Left forelimb (tissue), 1 donor: ENCODE data around the gene PAM.
"Not testable (repeated sequence)": the region's sequence is repeated elsewhere in the genome, so short reads cannot be mapped to it uniquely, and the experiment has no call there.

ENCODE experiments used
- DNase-seq: peaks from one replicate; pipeline ENCODE4 v3.0.0-alpha.2; 2018; ENCODE audit warnings: low spot score

Gene PAM

GRCh38 chr5:102902647-102903046, 147.5 kb downstream of the PAM start:
- DNase-seq: no peak

DNA sequence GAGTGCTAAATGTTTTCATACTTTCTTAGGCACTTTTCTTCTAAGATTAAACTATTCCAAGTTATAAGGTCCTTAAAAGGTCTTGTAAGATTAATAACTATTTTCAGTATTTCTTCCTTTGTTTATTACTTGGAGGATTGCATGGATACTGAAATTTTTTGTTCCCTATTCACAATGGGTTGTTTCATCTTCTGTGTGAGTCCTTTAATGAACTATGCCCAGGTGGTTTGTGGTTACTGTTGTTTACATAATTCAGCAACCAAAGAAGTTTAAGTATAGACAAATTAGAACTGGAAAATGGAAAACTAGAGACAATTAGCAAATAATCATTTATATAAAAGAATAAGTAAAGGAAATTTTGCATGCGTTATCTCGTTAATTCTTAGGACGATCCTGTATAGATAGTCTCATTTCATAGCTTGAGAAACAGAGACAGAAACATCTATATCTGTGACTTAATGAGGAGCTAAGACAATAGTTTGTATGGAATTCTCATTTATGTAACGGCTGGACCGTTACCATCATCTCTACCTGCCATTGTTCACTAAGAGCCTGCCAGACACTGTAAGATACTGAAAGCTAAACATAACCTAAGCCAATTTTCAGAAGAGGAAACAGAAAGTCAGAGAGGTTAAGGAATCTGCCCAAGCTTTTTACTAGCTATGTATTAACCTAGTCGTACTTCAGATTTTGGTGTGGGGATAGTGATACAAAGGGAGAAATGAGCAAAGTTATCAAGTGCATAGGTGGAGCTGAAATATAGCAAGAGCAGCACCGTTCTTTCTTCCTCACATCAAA, 148.2 kb downstream of the PAM start:
- DNase-seq: no peak

DNA sequence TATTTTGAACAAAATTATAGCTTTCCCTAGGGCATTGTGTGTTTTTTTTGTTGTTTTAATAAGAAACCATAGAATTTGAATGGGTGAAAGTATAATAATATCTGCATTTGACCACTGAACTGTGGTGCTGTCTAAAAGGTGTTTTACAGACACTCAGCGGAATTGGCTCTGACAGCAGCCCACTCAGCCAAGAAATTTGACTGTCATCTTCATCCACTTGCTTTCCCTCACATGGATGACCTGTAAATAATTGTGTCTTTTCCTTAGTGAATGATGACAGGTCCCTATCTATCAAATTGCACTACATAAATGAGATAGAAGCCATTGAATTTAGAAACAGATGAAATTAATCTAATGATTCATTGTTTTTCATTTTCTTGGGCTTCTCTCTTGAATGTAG, 150.0 kb downstream of the PAM start:
- no peak for DNase-seq

DNA sequence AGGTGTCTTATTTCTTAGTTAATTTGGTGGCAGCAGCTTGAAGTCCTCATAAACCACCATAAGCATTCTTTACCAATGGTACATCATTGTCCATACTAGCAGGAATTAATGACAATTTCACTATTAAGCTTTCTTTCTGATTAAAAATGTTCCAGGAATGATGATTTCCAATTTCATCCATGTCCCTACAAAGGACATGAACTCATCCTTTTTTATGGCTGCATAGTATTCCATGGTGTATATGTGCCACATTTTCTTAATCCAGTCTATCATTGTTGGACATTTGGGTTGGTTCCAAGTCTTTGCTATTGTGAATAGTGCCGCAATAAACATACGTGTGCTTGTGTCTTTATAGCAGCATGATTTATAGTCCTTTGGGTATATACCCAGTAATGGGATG, 152.0 kb downstream of the PAM start:
- DNase-seq: not testable (repeated sequence)

DNA sequence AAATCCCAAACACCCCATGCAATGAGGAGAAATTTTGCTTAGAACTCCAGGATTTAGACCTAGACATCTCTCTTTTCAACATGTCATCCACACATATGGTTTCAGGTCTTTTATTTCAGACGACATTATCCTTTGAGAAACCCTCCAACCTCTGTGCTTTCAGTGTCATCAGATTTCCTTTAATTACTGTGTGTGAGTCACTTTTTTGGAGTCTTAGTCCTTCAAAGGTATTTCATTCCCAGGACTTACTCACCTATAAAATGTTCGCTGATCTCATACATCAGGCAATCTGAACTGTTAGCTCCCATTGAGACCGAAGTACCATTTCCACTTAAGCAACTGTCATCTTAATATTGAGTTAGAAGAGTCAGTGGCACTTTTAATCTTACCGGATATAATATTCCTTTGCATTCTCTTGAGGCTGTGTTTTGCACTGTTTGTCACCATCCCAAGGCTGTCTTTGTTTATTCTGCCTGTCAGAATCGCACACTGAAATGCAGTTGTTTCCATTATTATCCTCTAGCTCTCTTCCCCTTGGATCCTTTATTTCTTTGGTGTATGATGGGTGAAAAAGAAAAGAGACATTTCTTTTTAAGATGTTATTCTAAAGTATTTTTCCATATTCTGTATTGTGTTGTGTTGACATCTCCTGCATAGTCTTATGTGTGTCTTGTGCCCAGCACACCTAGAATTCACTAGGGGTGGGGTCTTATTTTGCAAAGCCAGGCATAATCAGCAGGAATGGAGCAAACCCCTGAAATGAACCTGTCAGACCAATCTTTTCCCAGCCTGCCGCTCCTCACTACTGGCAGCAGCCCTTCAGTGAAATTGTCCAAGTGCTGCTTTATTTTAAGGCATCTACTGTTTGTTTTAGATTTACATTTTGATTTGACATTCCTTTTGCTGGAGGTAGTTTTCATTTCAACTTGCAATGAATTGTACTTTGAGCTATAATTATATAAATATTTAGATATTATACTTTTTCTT, 155.4 kb downstream of the PAM start:
- DNase-seq: no peak

GRCh38 chr5:102911973-102912372, 156.9 kb downstream of the PAM start:
- DNase-seq: no peak

DNA sequence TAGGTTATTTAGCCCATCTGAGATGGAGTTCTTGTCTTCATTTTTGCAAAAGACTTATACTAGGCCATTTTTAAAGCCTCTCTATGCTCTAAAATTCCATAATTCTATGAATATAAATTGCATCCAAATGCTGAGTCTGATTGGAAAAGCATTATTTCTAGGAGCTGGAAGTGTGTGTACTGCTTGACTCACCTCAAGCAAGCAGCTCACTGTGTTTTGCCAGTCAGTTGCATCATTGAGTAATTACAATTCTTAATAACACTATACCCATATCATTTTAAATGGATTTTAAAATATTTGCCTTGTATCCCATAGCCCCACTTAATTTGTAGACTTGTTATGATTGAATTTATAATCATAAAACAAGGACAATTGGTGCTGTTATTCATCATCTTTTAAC, 161.0 kb downstream of the PAM start:
- DNase-seq: no peak

DNA sequence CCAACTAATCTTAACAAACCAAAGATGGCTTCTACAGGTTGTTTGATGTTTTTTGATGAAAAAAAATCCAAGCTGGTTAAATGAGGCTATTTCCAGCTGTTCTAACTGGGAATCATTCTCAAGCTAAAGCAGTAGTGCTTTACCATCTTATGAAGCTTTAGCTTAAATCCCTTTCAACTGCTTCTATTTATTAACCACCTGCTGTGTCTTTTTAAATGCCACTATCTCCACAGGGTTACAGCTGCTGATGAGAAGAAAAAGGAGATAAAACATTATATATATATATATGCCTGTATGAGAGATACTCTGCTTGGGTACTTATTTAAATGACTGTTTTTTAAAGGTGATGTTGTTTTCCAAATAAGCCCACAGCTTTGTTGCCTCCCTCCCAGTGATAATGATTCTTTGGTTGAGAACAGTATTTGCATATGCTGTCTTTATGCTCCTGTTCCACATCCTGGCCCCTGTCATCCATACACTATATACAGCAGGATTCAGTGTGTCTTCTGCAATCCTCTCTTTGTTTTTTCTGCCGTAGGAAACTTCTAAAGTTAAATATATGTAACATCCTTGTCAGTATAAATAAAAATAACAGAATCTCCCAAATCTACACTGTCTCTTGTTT, 164.0 kb downstream of the PAM start:
- no peak for DNase-seq

GRCh38 chr5:102920762-102921161, 165.7 kb downstream of the PAM start:
- no peak for DNase-seq

DNA sequence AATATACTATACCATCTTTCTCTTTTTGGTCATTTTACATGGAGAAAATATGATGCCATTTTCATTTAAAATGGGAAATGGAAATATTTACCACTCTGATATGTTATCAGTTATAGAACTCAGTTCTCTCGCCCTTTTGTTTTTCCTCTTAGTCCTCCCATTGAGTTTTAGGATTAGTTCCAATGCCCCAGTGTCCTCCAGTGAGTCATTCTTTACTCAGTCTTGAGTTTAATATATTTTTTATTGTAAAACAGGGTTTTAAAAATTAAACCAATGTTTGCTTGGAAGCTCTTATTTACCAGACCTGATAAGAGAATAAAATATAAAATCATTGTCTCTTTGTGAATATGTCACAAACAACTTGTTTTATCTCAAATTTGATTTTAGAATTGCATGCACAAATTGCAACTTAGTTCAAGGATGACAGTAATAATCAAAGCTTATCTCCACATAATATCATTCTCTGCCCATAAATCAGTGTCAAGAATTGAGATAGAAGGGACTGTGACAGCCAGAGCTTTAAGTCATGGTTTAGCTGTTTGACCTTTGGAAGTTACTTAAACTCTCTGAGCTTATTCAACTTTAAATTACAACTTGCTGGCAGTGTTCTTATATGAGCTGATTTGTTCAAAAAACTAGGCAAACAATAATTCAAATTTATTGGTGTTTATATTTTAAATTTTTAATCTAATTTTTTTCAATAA, 166.4 kb downstream of the PAM start:
- DNase-seq: no peak

DNA sequence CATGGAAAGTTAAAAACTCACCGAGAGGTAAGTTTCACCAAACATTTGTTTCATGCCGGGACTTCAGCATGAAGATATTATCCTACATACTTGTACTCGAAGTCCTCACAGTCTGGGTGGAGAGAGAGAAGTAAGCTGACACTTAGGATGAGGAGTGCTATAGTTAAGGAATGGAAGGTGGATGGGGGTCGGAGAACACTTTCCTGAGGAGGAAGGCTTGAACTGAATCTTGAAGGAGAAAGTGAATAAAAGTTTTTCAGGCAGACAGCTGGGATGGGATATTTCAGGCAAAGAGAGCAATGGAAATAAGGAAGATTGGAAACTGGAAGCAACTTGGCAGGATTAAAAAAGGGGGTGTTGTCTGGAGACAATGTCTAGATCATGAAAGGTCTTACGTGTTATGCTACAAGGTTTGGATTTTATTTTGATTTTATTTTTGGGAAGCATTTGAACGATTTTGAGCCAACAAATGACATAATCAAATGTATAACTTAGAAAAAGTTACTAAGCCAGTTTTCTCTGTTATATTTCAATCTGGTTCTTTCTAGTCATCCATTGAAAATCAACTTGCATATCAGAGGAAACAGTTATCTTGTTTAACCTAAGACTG, 167.1 kb downstream of the PAM start:
- no peak for DNase-seq

GRCh38 chr5:102922799-102923477, 167.8 kb downstream of the PAM start:
- no peak for DNase-seq

GRCh38 chr5:102924963-102925362, 169.9 kb downstream of the PAM start:
- no peak for DNase-seq

DNA sequence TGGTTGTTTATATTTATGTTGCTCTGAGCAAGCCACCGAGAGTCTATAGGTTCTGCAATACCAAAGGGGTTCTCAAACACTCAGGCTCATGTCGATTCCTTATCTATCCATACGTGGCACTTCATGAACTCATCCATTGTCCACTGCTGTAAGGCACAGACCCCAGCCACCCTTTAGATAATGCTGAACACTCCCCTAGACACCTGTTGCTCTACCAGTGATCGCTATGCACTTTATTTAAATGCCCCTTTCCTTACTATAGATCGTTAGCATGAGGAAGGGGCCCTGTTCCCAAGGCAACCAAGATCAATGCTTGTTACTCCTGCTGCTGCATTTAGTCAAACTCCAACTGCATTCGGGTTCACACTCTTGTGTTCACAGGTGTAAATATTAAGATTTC, 171.9 kb downstream of the PAM start:
- DNase-seq: no peak

GRCh38 chr5:102930244-102930643, 175.1 kb downstream of the PAM start:
- DNase-seq: no peak

DNA sequence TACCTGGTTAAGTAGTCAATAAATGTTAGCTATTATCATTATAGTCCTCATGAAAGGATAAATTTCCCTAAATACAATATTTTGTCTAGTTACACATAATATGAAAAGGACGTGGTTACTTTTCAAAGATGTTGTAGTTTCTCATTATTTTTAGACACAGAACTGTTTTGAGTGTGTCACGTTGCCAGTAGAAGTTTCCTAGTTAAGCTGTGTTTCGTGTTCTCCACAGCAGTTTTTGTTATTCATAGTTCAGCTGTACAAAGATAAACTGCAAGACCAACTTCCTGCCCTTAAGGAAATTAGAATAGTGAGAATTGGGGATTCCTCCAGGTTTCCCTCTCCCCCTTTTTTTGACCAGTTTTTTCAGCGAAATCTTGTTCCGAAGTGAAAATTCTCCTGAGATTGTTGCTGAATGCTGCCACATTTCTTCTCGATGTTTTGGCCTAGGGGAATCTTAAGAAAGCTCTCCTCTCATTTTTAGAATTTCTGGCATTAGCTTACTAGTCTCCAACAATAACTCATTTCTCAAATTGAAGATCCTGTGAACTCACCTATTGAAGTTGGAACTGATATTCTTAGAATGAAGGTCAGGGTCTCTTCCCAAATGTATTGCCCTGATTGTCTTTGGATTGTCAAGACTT, 176.1 kb downstream of the PAM start:
- DNase-seq: no peak

GRCh38 chr5:102932781-102933180, 177.7 kb downstream of the PAM start:
- DNase-seq: no peak

DNA sequence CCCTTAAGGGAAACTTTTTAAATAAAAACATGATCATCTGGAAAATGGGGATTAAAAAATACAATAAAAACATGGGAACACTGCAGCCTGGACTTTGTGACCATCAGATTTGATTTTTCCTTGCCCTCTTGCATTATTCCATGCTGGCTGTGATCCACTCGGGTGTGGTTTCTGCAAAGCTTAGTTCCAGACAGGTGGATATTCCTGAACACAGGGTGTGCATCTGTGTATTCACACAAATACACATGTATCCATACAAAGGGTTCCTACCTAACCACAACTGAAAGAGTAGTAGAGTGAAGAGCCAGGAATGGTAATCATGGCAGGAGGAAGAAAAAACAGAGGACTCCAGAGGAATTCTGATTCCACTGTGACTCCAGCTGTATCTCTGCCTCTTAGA, 178.2 kb downstream of the PAM start:
- no peak for DNase-seq

- DNase-seq: no peak
Measured at GRCh38 chr5:102933721-102934459, 178.8 kb downstream of the PAM start.

- DNase-seq: no peak
Measured at GRCh38 chr5:102937894-102938293, 182.8 kb downstream of the PAM start.
